Stimulated activated CD4-positive, alpha-beta T cell treated with anti-CD3 and anti-CD28 coated beads, Interleukin-4, amount 100 ng/mL, for 24 hours (primary cell): ENCODE measurements around the gene OR5A2.
"Not testable (repeated sequence)": the region's sequence is repeated elsewhere in the genome, so short reads cannot be mapped to it uniquely, and the experiment has no call there.

Source experiments
- DNase-seq: peaks from one replicate; pipeline ENCODE4 v3.0.0-alpha.2; 2020

The OR5A2 gene

DNA sequence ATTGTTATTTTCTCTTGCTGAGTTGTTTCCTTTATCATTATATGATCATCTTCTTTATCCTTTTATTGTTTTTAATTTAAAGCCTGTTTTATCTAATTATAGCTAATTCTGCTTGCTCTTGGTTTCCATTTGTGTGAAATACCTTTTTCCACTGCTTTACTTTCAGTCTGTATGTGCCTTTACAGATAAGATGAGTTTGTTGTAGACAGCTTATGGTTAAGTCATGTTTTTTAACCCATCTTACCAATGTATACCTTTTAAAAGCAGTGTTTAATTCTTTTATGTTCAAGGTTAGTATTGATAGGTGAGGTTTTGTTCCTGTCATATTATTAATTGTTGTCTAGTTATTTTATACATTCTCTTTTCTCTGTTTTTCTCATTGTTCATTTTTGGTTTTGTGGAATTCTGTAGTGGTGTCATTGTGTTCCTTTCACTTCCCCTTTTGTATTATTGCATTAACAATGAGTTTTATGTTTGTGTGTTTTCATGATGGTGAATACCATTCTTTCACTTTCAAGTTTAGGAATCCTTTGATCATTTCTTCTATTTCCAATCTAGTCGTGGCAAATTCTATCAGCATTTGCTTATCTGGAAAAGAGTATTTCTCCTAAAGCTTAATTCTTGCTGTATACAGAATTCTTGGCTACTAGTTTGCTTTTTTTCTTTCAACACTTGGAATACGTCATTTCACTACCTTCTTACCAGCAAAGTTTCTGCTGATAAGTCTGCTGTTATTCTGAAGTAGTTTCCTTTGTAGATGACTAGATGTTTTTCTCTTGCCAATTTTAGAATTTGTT is 45.8 kb downstream of the OR5A2 start:
- DNase-seq: no peak

DNA sequence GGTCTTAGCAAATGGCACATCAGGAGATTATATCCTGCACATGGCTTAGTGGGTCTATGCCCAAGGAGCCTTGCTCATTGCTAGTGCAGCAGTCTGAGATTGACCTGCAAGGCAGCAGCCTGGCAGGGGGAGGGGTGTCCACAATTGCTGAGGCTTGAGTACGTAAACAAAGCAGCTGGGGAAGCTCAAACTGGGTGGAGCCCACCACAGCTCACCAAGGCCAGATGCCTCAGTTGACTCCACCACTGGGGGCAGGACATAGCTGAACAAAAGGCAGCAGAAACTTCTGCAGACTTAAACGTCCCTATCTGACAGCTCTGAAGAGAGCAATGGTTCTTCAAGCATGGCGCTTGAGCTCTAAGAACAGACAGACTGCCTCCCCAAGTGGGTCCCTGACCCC is 53.9 kb downstream of the OR5A2 start:
- DNase-seq: not testable (repeated sequence)

DNA sequence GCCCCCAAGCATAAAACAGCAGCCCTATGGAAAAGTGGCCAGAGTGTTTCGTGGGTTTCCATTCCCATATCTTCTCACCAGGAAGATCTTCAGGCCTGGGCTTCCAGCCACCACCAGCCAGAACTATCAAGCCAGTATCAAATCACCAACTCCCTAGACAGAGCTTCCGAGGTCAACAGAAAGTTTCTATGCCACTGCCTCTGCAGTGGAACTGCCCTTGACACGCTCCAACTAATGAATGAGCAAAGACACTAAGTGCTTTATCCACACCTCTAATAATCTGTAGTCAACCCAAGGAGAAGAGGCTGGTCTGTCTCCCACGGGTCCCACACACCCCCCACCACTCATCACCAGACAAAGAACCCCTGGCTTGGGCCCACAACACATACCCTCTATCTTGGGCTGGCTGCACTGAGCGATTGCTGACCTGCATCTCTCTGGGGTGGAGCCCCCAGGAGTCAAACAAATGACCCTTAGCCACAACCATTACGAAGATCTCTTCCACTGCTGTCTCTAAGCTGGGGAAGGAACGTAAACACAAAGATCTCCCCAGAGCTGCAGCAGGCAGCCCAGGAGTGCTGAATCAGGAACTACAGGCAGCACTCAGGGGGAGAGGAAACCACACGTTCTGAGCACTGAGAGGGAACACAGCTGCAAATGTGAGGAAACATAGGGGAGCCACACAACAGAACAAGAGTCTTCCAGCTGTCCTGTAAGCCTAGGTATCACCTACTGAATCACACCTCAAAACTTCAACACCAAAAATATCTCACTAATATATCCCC is 57.8 kb downstream of the OR5A2 start:
- no peak for DNase-seq
